MCF 10A (cell line): ENCODE results near the gene COG7. TPM values are rescaled to one million over a fixed set of nuclear protein-coding genes. Genes with fewer than 3 reads are reported as not detected.

Experiments
- BruUV-seq: library from RNA; stranded (reverse); fragments of 400-500 nt; replicated peaks from 2 replicates; lab custom pipeline; 2021; lab: Mats Ljungman, UMichigan
- CTCF ChIA-PET: fragments of 300-600 bp; sonication (Branson Sonifier 250); formaldehyde crosslinking; extraction: SDS; loops from one replicate; lab custom pipeline; 2021; ENCODE audit warnings: antibody characterized with exemption, inconsistent platforms; lab: Yijun Ruan, JAX
- POLR2A ChIA-PET: fragments of 300-600, 350-650 bp; sonication (Branson Sonifier 250); formaldehyde crosslinking; extraction: SDS; loops from one replicate; lab custom pipeline; 2020; ENCODE audit warnings: antibody characterized with exemption, inconsistent platforms; lab: Yijun Ruan, JAX
- DNase-seq: peaks from one replicate; pipeline ENCODE4 v3.0.0-alpha.2; 2018; ENCODE audit not compliant: unreplicated experiment
- H3K27ac Mint-ChIP-seq: one replicate; pipeline ENCODE4 v1.8.0; 2022; ENCODE audit warnings: mild to moderate bottlenecking, low read depth, mixed read lengths; ENCODE audit not compliant: unreplicated experiment
- H3K27me3 Mint-ChIP-seq: one replicate; pipeline ENCODE4 v1.8.0; 2022; ENCODE audit warnings: mixed read lengths; ENCODE audit not compliant: insufficient read depth, unreplicated experiment
- H3K36me3 Mint-ChIP-seq: one replicate; pipeline ENCODE4 v1.8.0; 2022; ENCODE audit warnings: mild to moderate bottlenecking, moderate library complexity, mixed read lengths; ENCODE audit not compliant: insufficient read depth, unreplicated experiment
- H3K4me1 Mint-ChIP-seq: one replicate; pipeline ENCODE4 v1.8.0; 2022; ENCODE audit warnings: mixed read lengths; ENCODE audit not compliant: insufficient read depth, unreplicated experiment
- H3K4me3 Mint-ChIP-seq: one replicate; pipeline ENCODE4 v1.8.0; 2022; ENCODE audit warnings: mild to moderate bottlenecking, moderate library complexity, mixed read lengths; ENCODE audit not compliant: unreplicated experiment
- H3K9me3 Mint-ChIP-seq: one replicate; pipeline ENCODE4 v1.8.0; 2022; ENCODE audit warnings: mixed read lengths; ENCODE audit not compliant: unreplicated experiment
- intact Hi-C: fragments of 100-400 bp; cut with micrococcal nuclease; formaldehyde crosslinking; loops from 2 replicates; pipeline ENCODE4 v1.14.1; 2022
- total RNA-seq: library from RNA; stranded (reverse); gene quantifications from 2 replicates; pipeline ENCODE4 v1.2.3, GENCODE V29; 2022
- TF ChIP-seq, protein P1 (sequence below): fragments of 200-600 bp; IDR thresholded peaks from one replicate; pipeline ENCODE4 v1.8.0; 2022; ENCODE audit warnings: antibody characterized with exemption, mild to moderate bottlenecking; ENCODE audit not compliant: unreplicated experiment

COG7 gene
- total RNA-seq, 1 experiment from 2014 or later: 10.0 TPM

DNA sequence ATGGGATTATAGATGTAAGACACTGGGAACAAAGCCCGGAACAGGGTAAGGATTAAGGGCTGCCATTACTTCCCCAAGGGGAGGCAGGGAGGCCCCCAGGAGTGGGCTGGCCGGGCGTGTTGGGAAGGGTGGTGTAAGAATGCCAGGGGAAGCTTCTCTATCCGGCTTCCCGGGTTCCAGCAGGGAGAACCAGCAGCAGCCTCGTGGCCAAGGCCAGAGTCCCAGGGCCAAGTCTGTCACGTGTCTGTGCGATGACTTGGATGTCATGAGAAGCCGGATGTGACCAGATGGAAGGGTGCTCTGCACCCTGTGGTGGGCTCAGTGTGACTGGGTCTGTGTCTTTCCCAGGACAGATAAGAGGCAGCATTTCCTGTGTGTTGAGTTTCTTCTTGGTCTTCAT lies 98.7 kb downstream of the COG7 start:
- ChIA-PET CTCF (no interaction called here), POLR2A (interaction anchor here (0.9 to 1.2 kb wide), 3 partner anchors 9 to 11 kb away, joined by 3 read pairs; no protein-coding TSS in a partner anchor)
- intact Hi-C loops: no loop called here
- Mint-ChIP-seq H3K27me3 (no peaks in the 10 kb centered on the region), H3K36me3 (no peaks in the 10 kb centered on the region), H3K4me1 (peaks cover 1% of the 10 kb centered on the region), H3K4me3 (no peak overlapping the region), H3K27ac (no peak overlapping the region), H3K9me3 (peaks cover under 1% of the 10 kb centered on the region)
- no peak for DNase-seq
- TF ChIP-seq, protein P1, sequence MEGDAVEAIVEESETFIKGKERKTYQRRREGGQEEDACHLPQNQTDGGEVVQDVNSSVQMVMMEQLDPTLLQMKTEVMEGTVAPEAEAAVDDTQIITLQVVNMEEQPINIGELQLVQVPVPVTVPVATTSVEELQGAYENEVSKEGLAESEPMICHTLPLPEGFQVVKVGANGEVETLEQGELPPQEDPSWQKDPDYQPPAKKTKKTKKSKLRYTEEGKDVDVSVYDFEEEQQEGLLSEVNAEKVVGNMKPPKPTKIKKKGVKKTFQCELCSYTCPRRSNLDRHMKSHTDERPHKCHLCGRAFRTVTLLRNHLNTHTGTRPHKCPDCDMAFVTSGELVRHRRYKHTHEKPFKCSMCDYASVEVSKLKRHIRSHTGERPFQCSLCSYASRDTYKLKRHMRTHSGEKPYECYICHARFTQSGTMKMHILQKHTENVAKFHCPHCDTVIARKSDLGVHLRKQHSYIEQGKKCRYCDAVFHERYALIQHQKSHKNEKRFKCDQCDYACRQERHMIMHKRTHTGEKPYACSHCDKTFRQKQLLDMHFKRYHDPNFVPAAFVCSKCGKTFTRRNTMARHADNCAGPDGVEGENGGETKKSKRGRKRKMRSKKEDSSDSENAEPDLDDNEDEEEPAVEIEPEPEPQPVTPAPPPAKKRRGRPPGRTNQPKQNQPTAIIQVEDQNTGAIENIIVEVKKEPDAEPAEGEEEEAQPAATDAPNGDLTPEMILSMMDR: no peak
- no TSS peak for BruUV-seq

- no TSS peak for BruUV-seq
- no peak overlapping the region for H3K4me3 Mint-ChIP-seq
These were observed 99.5 kb downstream of the COG7 start for GRCh38 chr16:23353440-23353839.

GRCh38 chr16:23351360-23351759 lies 101.6 kb downstream of the COG7 start:
- Mint-ChIP-seq H3K27me3 (no peaks in the 10 kb centered on the region), H3K27ac (no peak overlapping the region), H3K9me3 (peaks cover 7% of the 10 kb centered on the region), H3K36me3 (no peaks in the 10 kb centered on the region), H3K4me1 (peaks cover 6% of the 10 kb centered on the region), H3K4me3 (no peak overlapping the region)
- TF ChIP-seq, protein P1: no peak
- intact Hi-C loops: no loop called here
- ChIA-PET POLR2A (no interaction called here), CTCF (no interaction called here)
- DNase-seq: no peak
- no TSS peak for BruUV-seq

More at GRCh38 chr16:23353440-23353839, 99.5 kb downstream of the COG7 start:
- no peaks in the 10 kb centered on the region for H3K36me3 Mint-ChIP-seq
- no peak for DNase-seq
- no peaks in the 10 kb centered on the region for H3K27me3 Mint-ChIP-seq
- TF ChIP-seq, protein P1: no peak
- peaks cover 6% of the 10 kb centered on the region for H3K4me1 Mint-ChIP-seq
- ChIA-PET CTCF (interaction anchor here (0.5 to 1.1 kb wide), 4 partner anchors 9 to 176 kb away, joined by 3 to 4 read pairs (median 4); no protein-coding TSS in a partner anchor), POLR2A (interaction anchor here (0.8 to 1.3 kb wide), 5 partner anchors 8 to 67 kb away, joined by 3 to 4 read pairs (median 3); no protein-coding TSS in a partner anchor)
- H3K27ac Mint-ChIP-seq: no peak overlapping the region
- intact Hi-C loops: no loop called here
- peaks cover 7% of the 10 kb centered on the region for H3K9me3 Mint-ChIP-seq

DNA sequence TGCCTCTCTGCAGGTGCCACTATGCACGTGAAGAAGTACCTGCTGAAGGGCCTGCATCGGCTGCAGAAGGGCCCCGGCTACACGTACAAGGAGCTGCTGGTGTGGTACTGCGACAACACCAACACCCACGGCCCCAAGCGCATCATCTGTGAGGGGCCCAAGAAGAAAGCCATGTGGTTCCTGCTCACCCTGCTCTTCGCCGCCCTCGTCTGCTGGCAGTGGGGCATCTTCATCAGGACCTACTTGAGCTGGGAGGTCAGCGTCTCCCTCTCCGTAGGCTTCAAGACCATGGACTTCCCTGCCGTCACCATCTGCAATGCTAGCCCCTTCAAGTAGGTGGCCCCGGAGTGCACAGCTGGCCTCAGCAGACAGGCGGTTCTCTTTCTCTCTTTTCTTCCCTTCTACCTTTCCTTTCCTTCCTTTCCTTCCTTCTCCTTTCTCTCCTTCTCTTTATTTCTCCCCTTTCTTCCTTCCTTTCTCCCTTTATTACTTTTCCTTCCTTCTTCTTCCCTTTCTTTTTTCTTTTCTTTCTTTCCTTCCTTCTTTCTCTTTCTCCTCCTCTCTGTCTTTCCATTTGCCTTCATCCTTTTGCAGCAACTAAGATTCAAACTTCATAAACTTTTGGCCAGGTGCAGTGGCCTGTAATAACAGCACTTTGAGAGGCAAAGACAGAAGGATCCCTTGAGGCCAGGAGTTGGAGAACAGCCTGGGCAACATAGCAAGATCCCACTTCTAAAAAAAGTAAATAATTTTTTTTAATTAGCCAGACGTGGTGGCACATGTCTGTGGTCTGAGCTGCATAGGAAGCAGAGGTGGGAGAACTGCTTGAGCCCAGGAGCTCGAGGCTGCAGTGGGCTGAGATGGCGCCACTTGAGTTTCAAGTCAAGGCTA lies 104.2 kb downstream of the COG7 start:
- intact Hi-C loops: no loop called here
- TF ChIP-seq, protein P1: no peak
- ChIA-PET CTCF (interaction anchor here (0.7 kb wide), 1 partner anchor 84 kb away, joined by 3 read pairs; no protein-coding TSS in a partner anchor), POLR2A (no interaction called here)
- peaks cover 6% of the 10 kb centered on the region for H3K4me1 Mint-ChIP-seq
- no peak for DNase-seq
- H3K27me3 Mint-ChIP-seq: no peaks in the 10 kb centered on the region
- H3K4me3 Mint-ChIP-seq: no peak overlapping the region
- H3K9me3 Mint-ChIP-seq: peaks cover 7% of the 10 kb centered on the region
- BruUV-seq: no TSS peak
- H3K36me3 Mint-ChIP-seq: no peaks in the 10 kb centered on the region
- H3K27ac Mint-ChIP-seq: peak overlapping the region; percentile 81
